ENCODE data around the gene MPP3.

The MPP3 gene

GRCh38 chr17:43852571-43852970 lies 19.6 kb upstream of the MPP3 start:
- TF ChIP-seq GATA3 (IDR thresholded peaks at IDR 0.05; ENCODE audit: low read depth, low read length) (no peak), GATA2 (IDR thresholded peaks at IDR 0.05; ENCODE audit: low read depth, low read length) (no peak)

- TF ChIP-seq GATA2 (IDR thresholded peaks at IDR 0.05; ENCODE audit: low read depth, low read length) = no peak
- TF ChIP-seq GATA3 (IDR thresholded peaks at IDR 0.05; ENCODE audit: low read depth, low read length) = no peak
Observed at GRCh38 chr17:43849116-43849515, 16.2 kb upstream of the MPP3 start.

GRCh38 chr17:43848601-43849000 lies 15.7 kb upstream of the MPP3 start:
- TF ChIP-seq GATA3 (IDR thresholded peaks at IDR 0.05; ENCODE audit: low read depth, low read length) (no peak), GATA2 (IDR thresholded peaks at IDR 0.05; ENCODE audit: low read depth, low read length) (no peak)

DNA sequence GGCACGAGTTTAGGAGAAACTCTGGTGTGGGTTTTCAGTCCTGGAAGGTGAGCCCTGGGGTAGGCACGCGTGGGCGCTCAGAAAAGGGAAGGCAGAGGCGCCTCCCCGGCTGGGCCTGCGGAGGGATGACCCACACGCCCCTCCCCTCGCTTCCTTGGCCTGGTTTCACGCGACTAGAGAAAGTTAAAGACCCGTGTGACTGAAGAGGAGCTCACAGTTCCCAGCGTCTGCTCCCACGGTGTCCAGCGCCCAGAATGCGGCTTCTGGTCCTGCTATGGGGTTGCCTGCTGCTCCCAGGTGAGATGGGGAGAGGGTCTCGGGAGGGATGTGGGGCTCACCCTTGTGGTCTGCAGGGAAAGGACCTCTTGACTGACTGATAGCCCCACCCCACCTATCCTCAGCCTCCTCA lies 14.0 kb upstream of the MPP3 start, which contains the start of gene CD300LG:
CD300LG (plus strand) TSS at position 214 of the 409 bp plus-strand sequence; CDS start at position 255, 41 bp downstream.
- TF ChIP-seq GATA2 (IDR thresholded peaks at IDR 0.05; ENCODE audit: low read depth, low read length) (no peak), GATA3 (IDR thresholded peaks at IDR 0.05; ENCODE audit: low read depth, low read length) (no peak)

DNA sequence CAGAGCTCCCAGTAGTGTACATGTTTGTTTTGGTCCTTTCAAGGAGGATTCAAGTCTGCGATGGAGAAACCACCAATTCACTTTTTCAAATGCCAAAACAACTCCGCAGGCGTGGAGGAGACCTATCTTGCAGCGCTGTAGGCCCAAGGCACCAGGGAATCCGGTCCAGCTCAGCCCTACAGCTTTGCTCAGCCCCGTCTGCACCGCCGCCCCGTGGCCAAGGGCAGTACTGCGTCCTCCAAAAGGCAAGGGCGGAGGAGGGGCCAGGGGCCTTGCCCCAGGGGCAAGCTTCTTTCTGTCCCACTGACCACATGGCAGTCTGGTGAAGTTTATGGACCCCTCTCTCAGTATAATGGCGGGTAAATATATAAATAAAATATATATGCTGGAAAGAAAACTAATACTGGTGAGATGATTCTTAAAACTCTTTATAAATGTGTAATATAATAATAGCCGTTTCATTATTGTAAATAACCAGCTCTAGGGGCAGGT lies 13.3 kb upstream of the MPP3 start:
- TF ChIP-seq GATA2 (IDR thresholded peaks at IDR 0.05; ENCODE audit: low read depth, low read length) (no peak), GATA3 (IDR thresholded peaks at IDR 0.05; ENCODE audit: low read depth, low read length) (no peak)

DNA sequence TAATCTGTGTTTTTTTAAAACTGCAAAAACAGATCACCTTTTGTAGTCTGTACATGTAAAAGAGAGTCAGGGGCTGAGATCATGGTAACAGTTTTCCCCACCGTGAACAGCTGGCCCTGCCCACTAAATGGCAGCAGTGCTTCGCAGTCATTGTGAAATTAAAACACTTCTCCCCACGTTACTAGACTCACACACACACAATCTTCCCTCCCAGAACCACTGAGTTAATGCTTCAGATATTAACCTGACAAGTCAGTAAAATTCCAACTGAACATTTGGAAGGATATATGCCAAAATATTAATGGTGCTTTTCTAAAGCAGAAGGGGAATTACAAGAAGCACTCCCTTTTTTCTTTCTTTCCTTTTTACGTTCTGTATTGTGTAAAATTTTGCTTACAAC lies 12.8 kb upstream of the MPP3 start:
- TF ChIP-seq GATA3 (IDR thresholded peaks at IDR 0.05; ENCODE audit: low read depth, low read length) (no peak), GATA2 (IDR thresholded peaks at IDR 0.05; ENCODE audit: low read depth, low read length) (no peak)

DNA sequence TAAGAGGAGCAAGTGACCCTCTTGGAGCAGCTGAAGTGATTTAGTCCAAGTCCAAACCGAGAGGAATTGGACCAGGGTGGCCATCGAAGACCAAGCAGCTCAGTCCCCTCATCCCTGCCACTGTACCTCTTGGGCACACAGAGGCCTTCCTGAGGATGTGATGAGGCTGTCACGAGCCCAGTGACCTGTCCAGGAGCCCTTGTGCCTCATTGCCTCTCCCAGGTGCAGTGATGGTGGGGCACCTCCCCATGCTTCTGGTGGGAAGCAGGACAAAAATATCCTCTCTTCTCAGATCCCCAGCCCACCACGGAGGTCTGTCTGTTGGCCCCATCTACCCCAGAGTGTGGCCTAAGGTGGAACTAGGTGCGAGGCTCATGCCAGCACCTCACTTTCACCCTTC lies 11.3 kb upstream of the MPP3 start:
- no peak for TF ChIP-seq GATA3 (IDR thresholded peaks at IDR 0.05; ENCODE audit: low read depth, low read length)
- TF ChIP-seq GATA2 (IDR thresholded peaks at IDR 0.05; ENCODE audit: low read depth, low read length) = no peak

DNA sequence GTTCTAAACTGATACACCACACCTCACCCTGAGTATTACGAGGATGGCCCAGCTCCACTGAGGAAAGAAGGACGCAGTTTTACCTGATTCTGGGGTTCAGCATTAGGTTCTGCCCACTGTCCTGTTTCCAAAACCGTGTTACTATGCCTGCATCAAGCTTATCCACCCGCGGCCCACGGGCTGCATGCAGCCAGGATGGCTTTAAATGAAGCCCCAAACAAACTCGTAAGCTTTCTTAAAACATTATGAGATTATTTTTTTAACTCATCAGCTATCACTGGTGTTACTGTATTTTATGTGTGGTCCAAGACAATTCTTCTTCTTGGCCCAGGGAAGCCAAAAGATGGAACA lies 10.0 kb upstream of the MPP3 start:
- TF ChIP-seq GATA2 (IDR thresholded peaks at IDR 0.05; ENCODE audit: low read depth, low read length) = no peak

- TF ChIP-seq GATA3 (IDR thresholded peaks at IDR 0.05; ENCODE audit: low read depth, low read length) = no peak
- TF ChIP-seq GATA2 (IDR thresholded peaks at IDR 0.05; ENCODE audit: low read depth, low read length) = no peak
Observed at GRCh38 chr17:43841282-43841681, 8.3 kb upstream of the MPP3 start.

DNA sequence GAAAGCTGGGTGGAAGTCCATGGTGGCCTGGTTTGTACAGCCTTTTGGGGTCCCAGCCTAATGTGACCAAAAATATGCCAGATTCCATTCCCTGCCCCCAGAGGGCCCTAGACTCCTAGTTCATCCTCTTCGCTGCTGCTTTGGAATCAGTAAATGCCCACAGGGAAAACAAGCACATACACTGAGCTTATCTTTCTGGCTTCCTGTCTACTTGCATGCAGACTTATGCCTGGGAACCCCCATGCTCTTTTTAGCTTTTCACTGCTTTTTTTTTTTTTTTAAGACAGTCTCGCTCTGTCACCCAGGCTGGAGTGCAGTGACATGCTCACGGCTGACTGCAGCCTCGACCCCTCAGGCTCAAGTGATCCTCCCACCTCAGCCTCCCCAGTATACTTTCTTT lies 7.9 kb upstream of the MPP3 start:
- TF ChIP-seq GATA3 (IDR thresholded peaks at IDR 0.05; ENCODE audit: low read depth, low read length) (no peak), GATA2 (IDR thresholded peaks at IDR 0.05; ENCODE audit: low read depth, low read length) (0 out of 2 replicates have a peak, but pooled peaks have one; percentile 35)

DNA sequence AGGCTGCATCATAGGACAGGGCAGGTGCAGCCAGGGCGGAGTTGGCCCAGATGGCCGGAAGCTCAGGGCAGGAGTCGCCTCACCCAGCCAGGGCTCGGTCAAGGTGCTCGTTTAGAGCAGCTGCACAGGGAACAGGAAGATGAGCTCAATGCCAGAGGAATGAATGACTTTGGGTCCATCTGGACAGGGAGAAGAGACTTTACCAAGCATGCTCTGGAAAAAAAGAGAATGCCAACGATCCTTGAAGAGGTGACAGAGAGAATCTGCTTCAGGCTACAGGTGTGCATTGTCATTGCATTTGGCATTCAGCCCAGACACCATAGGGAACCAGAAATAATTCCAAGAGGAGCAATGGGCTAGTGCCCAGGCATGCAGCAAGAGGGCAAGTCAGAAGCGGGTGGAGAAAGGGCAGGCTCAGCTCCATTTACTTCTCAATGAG lies 6.7 kb upstream of the MPP3 start:
- TF ChIP-seq GATA3 (IDR thresholded peaks at IDR 0.05; ENCODE audit: low read depth, low read length) (no peak), GATA2 (IDR thresholded peaks at IDR 0.05; ENCODE audit: low read depth, low read length) (no peak)

DNA sequence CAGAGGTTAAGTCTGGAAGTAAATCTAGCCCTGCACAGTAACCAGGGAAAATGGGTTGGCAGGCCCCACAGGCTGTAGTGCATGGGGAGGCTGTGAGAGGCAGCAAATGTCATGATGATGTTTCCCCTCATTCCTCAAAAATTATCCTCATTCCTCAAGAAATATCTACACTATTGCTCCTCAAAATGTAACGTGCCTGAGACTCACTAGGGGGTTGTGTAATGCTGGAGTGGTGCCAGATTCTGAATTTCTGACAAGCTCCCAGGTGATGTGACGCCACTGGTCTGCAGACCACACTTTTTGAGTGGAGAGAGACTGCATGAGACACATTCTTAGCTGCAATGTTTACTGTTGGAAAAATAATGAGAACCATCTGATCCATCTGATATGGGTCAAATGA lies 1.2 kb upstream of the MPP3 start:
- TF ChIP-seq GATA3 (IDR thresholded peaks at IDR 0.05; ENCODE audit: low read depth, low read length) (no peak), GATA2 (IDR thresholded peaks at IDR 0.05; ENCODE audit: low read depth, low read length) (no peak)

DNA sequence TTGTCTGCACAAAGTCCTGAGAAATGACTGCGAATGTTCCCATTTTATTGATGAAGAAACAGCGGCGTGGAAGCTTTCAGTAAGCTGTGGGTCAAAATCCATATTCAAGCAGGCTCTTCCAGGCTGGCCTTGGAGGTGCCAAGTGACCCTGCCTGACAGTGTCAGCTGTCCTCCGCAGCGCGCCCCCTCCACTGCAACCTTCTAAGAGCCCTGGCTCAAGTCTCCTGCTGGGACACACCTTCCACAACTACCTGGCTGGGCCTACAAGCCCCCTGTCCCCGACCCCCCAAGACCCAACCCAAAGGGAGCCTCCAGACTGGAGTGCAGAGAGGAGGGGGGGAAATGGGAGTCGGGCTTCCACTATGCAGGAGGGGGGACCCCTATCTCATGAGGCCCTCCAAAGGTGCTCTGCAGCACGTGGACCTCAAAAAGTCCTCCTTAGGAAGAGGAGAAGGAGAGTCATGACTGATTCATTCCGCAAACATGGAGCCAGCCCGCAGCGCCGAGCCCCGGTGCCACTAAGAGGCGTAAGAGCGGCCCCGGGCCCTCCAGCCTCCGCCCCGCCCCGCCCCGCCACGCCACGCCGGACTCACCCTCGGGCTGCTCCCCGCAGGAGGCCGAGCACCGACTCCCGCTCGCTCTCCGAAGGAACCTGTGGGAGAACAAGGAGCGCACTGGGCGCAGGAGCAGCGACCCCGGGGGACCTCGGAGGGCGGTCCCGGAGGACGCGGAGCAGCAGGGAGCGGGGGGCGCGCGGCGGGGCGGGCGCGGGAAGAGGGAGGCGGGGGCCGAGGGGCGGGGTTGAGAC lies 574 bp downstream of the MPP3 start:
- TF ChIP-seq GATA3 (IDR thresholded peaks at IDR 0.05; ENCODE audit: low read depth, low read length) (no peak), GATA2 (IDR thresholded peaks at IDR 0.05; ENCODE audit: low read depth, low read length) (no peak)

DNA sequence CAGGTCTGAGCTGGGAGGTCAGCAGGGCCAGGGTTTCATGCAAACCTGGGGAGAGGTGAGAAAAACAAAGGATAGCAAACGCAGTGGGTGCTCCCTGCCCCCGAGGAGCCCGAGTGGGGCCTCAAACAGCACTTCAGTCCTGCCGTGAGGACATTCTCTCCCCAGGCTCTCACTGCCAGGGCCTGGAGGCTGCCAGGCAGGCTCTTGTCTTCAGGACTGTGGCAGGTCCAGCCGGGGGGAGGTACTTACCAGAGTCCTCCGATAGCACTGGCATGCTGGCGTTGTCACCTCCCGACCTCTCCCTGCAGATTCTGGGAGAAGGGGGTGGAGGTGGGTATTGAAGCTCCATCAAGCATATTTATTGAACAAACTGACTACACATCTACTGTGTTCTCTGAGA lies 1.3 kb downstream of the MPP3 start:
- TF ChIP-seq GATA3 (IDR thresholded peaks at IDR 0.05; ENCODE audit: low read depth, low read length) (no peak), GATA2 (IDR thresholded peaks at IDR 0.05; ENCODE audit: low read depth, low read length) (no peak)

DNA sequence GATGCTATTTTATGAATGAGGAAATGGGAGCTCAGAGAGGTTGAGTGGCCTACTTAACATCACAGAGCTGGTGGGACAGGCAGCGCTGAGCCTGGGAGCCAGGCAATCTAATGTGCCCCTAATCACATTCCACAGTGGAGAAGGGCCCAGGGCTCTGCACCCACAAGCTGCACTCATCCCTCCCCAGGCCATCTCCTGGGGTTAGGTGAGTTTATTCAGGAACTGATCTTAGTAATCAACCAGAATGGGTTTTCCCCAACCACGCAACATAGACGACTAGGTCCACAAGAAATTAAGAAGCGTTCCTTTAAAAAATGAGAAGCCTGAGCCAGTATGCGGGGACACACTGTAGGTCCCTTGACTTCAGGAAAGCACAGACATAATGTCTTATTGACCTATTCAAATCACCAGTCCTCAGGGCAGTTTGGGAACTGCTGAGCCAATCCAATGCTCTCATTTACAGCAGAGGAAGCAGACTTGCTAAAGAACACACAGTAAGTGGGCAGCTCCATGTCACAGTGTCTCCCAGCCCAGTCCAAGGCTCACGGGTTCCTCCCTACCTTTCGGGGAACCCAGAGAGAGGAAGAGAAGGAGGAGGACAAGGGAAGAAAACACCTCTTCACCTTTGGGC lies 2.3 kb downstream of the MPP3 start:
- TF ChIP-seq GATA3 (IDR thresholded peaks at IDR 0.05; ENCODE audit: low read depth, low read length) (no peak), GATA2 (IDR thresholded peaks at IDR 0.05; ENCODE audit: low read depth, low read length) (no peak)

Data from SH-SY5Y (cell line).